SH-SY5Y (cell line): Measurements from ENCODE around the gene PLIN4.

Source experiments
- GATA2 ChIP-seq: IDR thresholded peaks from 2 replicates; pipeline ENCODE4 v1.6.1; 2011; ENCODE audit warnings: mild to moderate bottlenecking, low read depth, low read length
- GATA3 ChIP-seq: IDR thresholded peaks from 2 replicates; pipeline ENCODE4 v1.6.1; 2011; ENCODE audit warnings: low read depth, mild to moderate bottlenecking, low read length, moderate library complexity

DNA sequence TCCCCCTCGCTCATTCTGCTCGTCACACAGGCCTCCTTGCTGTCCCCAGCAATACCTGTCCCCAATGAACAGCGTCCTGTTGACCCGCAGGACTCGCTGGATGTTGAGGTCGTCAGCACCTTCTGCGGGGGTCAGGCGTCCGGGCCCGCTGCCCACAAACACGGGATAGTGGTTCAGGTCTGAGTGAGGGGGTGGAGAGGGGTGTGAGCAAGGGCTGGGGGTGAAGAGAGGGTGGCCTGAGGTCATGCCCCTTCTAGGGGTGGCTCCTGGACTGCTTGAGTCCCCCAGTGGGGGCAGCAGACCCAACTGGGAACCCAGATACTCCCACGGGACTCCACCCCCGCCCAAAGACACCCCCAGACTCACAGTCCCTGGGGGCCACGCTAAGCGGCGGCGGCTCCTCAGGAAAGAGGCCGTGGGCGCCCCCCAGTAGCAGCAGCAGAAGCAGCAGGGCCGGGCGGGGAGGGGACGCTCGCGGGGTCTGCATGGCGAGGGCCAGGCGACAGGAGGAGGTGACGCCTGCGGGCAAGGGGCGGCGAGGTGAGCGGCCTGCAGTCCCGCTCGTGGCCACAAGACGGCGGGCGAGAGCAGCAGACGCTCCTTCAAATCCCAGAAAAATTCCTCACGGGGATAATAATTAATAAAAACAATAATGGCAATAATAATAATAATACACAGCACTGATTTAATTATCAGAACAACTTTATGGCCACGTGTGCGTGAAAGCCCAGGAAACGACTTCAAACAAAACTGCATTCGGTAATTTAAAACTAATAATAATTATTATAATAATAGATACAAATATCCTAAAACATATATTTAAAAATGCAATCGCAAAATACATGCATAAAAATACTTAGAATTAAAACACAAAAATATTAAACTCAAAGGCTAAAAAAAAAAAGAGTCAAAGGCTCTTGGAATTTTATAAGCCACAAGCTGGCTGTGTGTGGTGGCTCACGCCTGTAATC is 40.0 kb upstream of the PLIN4 start:
- no peak for TF ChIP-seq GATA2
- TF ChIP-seq GATA3, result no peak
